ENCODE measurements around the gene LDLR.

DNA sequence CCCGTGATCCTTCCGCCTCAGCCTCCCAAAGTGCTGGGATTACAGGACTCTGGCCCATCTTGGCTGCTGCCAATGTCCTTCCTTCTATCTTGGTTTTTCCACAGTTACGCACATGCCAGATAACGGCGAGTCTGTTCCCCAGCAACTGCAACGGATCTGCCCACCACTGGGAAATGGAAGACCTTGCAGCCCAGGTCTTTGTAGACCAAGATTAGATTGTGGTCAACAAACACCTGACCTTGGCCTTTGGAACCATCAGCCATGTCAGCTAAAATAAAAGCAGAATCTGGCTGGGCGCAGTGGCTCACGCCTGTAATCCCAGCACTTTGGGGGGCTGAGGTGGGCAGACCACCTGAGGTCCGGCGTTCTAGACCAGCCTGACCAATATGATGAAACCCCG is 10.4 kb upstream of the LDLR start:
- TF ChIP-seq, protein P1, sequence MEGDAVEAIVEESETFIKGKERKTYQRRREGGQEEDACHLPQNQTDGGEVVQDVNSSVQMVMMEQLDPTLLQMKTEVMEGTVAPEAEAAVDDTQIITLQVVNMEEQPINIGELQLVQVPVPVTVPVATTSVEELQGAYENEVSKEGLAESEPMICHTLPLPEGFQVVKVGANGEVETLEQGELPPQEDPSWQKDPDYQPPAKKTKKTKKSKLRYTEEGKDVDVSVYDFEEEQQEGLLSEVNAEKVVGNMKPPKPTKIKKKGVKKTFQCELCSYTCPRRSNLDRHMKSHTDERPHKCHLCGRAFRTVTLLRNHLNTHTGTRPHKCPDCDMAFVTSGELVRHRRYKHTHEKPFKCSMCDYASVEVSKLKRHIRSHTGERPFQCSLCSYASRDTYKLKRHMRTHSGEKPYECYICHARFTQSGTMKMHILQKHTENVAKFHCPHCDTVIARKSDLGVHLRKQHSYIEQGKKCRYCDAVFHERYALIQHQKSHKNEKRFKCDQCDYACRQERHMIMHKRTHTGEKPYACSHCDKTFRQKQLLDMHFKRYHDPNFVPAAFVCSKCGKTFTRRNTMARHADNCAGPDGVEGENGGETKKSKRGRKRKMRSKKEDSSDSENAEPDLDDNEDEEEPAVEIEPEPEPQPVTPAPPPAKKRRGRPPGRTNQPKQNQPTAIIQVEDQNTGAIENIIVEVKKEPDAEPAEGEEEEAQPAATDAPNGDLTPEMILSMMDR (IDR thresholded peaks at IDR 0.05) = no peak
- TF ChIP-seq POLR2A (IDR thresholded peaks at IDR 0.05) = no peak

Measured in tibial nerve (tissue), 3 donors.